ENCODE measurements around the gene APOBEC2. TPM values are rescaled to one million over a fixed set of nuclear protein-coding genes. Genes with fewer than 3 reads are reported as not detected.

Gene APOBEC2
- total RNA-seq, 1 donor from 2014 or later, result not detected

DNA sequence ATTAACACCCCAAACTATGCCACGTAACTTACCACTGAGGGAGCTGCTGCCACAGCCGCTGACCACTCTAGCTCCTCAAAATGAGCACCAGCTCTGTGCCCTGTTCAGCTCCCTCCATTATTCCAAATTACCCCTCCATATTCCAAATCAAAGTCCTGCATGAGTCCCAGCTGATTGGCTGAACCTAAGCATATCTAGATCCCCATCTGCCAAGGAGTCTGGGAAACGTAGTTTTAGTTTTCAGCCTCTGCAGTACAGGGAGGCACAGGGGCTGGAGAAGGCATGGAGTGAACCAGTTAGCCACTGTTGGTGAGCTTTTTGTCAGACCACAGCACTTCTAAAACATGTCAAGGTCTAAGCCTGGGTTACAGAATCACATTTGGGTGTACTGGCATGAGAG lies 29.9 kb upstream of the APOBEC2 start:
- no peak overlapping the region for H3K9ac ChIP-seq
- no peak overlapping the region for H2AFZ ChIP-seq (replicated peaks)
- Mint-ChIP-seq H3K9me3 (no peaks in the 10 kb centered on the region), H3K27ac (peak overlapping the region; percentile 34), H3K36me3 (peaks cover 12% of the 10 kb centered on the region), H3K4me1 (peaks cover 21% of the 10 kb centered on the region), H3K4me3 (no peak overlapping the region), H3K27me3 (ENCODE audit: insufficient read depth, low read depth) (no peaks in the 10 kb centered on the region)
- H3K9me3 ChIP-seq (ENCODE audit: low read depth), result no peaks in the 10 kb centered on the region
- no peak overlapping the region for H3K4me2 ChIP-seq
- H3K36me3 ChIP-seq, result no peaks in the 10 kb centered on the region
- no peak overlapping the region for H3K27ac ChIP-seq
- H3F3A ChIP-seq (ENCODE audit: low read depth), result peaks cover 7% of the 10 kb centered on the region
- H4K20me1 ChIP-seq (ENCODE audit: low read depth), result no peaks in the 10 kb centered on the region
- no peak overlapping the region for H3K4me3 ChIP-seq
- no peaks in the 10 kb centered on the region for H3K79me2 ChIP-seq (ENCODE audit: low read depth)
- TF ChIP-seq EZH2 (IDR thresholded peaks at IDR 0.05) (no peak), EZH2phosphoT487 (IDR thresholded peaks at IDR 0.05) (no peak)
- TF ChIP-seq, protein P1, sequence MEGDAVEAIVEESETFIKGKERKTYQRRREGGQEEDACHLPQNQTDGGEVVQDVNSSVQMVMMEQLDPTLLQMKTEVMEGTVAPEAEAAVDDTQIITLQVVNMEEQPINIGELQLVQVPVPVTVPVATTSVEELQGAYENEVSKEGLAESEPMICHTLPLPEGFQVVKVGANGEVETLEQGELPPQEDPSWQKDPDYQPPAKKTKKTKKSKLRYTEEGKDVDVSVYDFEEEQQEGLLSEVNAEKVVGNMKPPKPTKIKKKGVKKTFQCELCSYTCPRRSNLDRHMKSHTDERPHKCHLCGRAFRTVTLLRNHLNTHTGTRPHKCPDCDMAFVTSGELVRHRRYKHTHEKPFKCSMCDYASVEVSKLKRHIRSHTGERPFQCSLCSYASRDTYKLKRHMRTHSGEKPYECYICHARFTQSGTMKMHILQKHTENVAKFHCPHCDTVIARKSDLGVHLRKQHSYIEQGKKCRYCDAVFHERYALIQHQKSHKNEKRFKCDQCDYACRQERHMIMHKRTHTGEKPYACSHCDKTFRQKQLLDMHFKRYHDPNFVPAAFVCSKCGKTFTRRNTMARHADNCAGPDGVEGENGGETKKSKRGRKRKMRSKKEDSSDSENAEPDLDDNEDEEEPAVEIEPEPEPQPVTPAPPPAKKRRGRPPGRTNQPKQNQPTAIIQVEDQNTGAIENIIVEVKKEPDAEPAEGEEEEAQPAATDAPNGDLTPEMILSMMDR (IDR thresholded peaks at IDR 0.05), result no peak
- peaks cover 17% of the 10 kb centered on the region for H3K4me1 ChIP-seq
- H3K27me3 ChIP-seq, result no peaks in the 10 kb centered on the region
- no peak for DNase-seq (ENCODE audit: low spot score)

DNA sequence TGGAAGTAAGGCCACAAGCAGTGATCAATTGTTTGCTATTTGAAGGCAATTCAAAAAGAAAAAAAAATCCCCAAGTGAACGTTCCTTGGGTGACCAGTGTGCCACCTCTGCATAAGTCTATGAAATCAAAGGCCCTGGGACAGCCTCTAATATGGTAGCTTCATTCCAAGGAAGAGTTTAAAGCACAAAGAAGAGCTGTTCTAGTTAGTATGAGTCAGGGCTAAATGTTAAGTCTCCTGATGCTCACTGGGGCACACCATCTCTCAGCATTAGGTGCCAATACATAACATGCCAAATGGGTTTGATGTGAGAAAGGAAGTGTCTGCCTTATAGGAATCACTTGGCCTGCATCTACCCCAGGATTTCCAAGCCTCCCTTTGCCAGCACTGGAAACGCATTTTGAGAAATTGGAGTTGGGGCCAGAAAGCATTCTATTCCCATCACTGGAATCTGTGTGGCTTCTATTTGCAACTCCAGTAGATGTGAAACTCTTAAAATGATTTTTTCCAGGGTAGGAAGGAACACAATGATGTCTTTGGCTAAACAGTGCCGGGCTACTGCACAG lies 27.0 kb upstream of the APOBEC2 start:
- H3K27ac Mint-ChIP-seq, result peak overlapping the region; percentile 84
- Histone ChIP-seq H3K4me3 (no peak overlapping the region), H3K9ac (no peak overlapping the region), H3K79me2 (ENCODE audit: low read depth) (no peaks in the 10 kb centered on the region), H3K27ac (no peak overlapping the region), H3K27me3 (no peaks in the 10 kb centered on the region), H3K36me3 (no peaks in the 10 kb centered on the region), H3K4me1 (peaks cover 27% of the 10 kb centered on the region), H3K4me2 (peak overlapping the region; percentile 72), H4K20me1 (ENCODE audit: low read depth) (no peaks in the 10 kb centered on the region), H3K9me3 (ENCODE audit: low read depth) (no peaks in the 10 kb centered on the region), H2AFZ (replicated peaks) (no peak overlapping the region), H3F3A (ENCODE audit: low read depth) (peaks cover 18% of the 10 kb centered on the region)
- TF ChIP-seq EZH2phosphoT487 (IDR thresholded peaks at IDR 0.05), result no peak
- TF ChIP-seq, protein P1 (IDR thresholded peaks at IDR 0.05), result no peak
- TF ChIP-seq EZH2 (IDR thresholded peaks at IDR 0.05), result no peak
- peaks cover 10% of the 10 kb centered on the region for H3K36me3 Mint-ChIP-seq
- no peaks in the 10 kb centered on the region for H3K9me3 Mint-ChIP-seq
- H3K27me3 Mint-ChIP-seq (ENCODE audit: insufficient read depth, low read depth), result no peaks in the 10 kb centered on the region
- H3K4me1 Mint-ChIP-seq, result peaks cover 32% of the 10 kb centered on the region
- H3K4me3 Mint-ChIP-seq, result peak overlapping the region; percentile 73
- DNase-seq (ENCODE audit: low spot score), result no peak

DNA sequence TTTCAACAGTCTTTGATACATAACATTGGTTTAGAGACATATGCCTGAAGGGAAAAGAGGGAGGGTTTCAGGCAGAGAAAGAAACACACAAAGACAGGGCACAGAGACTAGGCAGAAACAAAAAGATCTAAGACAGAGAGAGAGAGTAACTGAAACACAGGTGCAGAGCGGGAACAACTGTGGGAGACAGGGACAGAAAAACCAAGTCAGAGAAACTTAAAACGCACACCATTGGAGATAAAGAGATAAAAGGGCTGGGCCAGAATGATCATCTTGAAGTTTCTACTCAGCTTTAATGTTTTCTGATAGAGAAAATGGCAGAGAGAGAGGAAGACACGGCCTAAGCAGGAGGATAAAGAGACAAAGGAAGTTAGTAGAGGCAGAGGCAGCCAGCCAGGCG lies 25.8 kb upstream of the APOBEC2 start:
- H3K9me3 Mint-ChIP-seq, result no peaks in the 10 kb centered on the region
- Histone ChIP-seq H2AFZ (replicated peaks) (peak overlapping the region; percentile 48), H3K4me1 (peaks cover 27% of the 10 kb centered on the region), H3K4me2 (peak overlapping the region; percentile 72), H3K27me3 (no peaks in the 10 kb centered on the region), H3K9ac (no peak overlapping the region), H3K27ac (no peak overlapping the region), H4K20me1 (ENCODE audit: low read depth) (no peaks in the 10 kb centered on the region), H3K4me3 (peak overlapping the region; percentile 46), H3K79me2 (ENCODE audit: low read depth) (no peaks in the 10 kb centered on the region), H3K9me3 (ENCODE audit: low read depth) (no peaks in the 10 kb centered on the region), H3K36me3 (no peaks in the 10 kb centered on the region), H3F3A (ENCODE audit: low read depth) (peaks cover 18% of the 10 kb centered on the region)
- H3K27ac Mint-ChIP-seq, result peak overlapping the region; percentile 76
- H3K36me3 Mint-ChIP-seq, result peaks cover 10% of the 10 kb centered on the region
- TF ChIP-seq EZH2 (IDR thresholded peaks at IDR 0.05) (no peak), EZH2phosphoT487 (IDR thresholded peaks at IDR 0.05) (no peak)
- TF ChIP-seq, protein P1 (IDR thresholded peaks at IDR 0.05), result no peak
- peak overlapping the region; percentile 80 for H3K4me3 Mint-ChIP-seq
- peaks cover 32% of the 10 kb centered on the region for H3K4me1 Mint-ChIP-seq
- DNase-seq (ENCODE audit: low spot score), result no peak
- H3K27me3 Mint-ChIP-seq (ENCODE audit: insufficient read depth, low read depth), result no peaks in the 10 kb centered on the region
